Measurements from ENCODE around the gene FIBCD1.

DNA sequence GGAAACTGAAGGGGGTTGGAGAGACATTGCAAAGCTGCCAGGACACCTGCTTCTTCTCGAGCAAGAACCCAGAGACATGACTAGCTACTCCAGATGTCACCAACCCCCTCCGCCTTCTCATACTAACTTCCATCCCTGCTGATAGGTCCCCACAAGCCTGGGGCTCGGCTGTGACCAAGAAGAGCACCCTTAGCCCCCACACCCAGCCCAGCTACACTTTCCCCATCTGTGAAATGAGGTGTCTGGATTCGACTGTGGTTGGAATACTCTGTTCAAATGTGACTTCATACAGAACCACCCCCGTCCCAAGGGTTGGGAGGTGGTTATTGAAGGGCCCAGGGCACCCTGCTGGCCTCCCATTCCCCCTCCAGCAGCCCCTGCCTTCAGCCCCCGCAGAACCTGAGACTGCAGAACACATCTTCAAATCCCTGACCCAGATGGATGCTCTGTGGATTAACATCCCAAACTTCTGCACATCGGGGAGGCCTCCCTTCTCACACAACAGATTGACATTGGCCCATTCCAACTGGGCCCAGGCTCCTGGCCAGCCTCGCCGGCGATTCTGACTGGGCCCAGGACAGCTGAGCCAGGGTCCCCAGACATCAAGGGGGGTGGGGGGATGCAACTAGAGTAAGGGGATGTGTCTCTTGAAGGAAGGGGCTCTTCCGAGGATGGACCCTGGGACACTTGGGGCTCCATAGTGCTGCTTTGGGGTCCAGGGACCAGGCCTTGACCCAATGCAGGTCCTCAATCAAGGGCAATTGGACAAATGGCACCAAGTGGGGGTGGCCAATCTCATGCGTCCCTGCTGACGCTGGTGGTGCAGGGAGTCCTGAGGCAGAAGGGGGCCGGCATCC is 21.7 kb upstream of the FIBCD1 start:
- TF ChIP-seq, protein P1, sequence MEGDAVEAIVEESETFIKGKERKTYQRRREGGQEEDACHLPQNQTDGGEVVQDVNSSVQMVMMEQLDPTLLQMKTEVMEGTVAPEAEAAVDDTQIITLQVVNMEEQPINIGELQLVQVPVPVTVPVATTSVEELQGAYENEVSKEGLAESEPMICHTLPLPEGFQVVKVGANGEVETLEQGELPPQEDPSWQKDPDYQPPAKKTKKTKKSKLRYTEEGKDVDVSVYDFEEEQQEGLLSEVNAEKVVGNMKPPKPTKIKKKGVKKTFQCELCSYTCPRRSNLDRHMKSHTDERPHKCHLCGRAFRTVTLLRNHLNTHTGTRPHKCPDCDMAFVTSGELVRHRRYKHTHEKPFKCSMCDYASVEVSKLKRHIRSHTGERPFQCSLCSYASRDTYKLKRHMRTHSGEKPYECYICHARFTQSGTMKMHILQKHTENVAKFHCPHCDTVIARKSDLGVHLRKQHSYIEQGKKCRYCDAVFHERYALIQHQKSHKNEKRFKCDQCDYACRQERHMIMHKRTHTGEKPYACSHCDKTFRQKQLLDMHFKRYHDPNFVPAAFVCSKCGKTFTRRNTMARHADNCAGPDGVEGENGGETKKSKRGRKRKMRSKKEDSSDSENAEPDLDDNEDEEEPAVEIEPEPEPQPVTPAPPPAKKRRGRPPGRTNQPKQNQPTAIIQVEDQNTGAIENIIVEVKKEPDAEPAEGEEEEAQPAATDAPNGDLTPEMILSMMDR (IDR thresholded peaks at IDR 0.05), result no peak
- TF ChIP-seq POLR2A (IDR thresholded peaks at IDR 0.05), result no peak
